Esophagus (tissue), 2 donors: ENCODE results near the gene CENPH. TPM values are rescaled to one million over a fixed set of nuclear protein-coding genes. Genes with fewer than 3 reads are reported as not detected.
"Not testable (repeated sequence)": the region's sequence is repeated elsewhere in the genome, so short reads cannot be mapped to it uniquely, and the experiment has no call there.

ENCODE experiments used
- H3K27ac ChIP-seq, 2 donors: one replicate each; pipeline ENCODE4 v1.5.1; 2013; ENCODE audit warnings: low read depth in 2 of 2, mild to moderate bottlenecking in 2 of 2, inconsistent platforms in 1 of 2, low read length in 1 of 2, moderate library complexity in 1 of 2
- H3K27me3 ChIP-seq, 2 donors: one replicate each; pipeline ENCODE4 v1.6.1; 2013; ENCODE audit warnings: low read length in 2 of 2, control low read depth in 1 of 2, mild to moderate bottlenecking in 1 of 2; ENCODE audit not compliant: insufficient read depth in 2 of 2, control insufficient read depth in 1 of 2
- H3K36me3 ChIP-seq, 2 donors: one replicate each; pipeline ENCODE4 v1.6.1; 2013; ENCODE audit warnings: low read length in 1 of 2; ENCODE audit not compliant: control insufficient read depth in 2 of 2, insufficient read depth in 2 of 2
- H3K4me1 ChIP-seq, 2 donors: one replicate each; pipeline ENCODE4 v1.6.1; 2013; ENCODE audit warnings: low read length in 1 of 2; ENCODE audit not compliant: control insufficient read depth in 2 of 2, insufficient read depth in 2 of 2
- H3K4me3 ChIP-seq, 2 donors: one replicate each; pipeline ENCODE4 v1.5.1; 2013; ENCODE audit warnings: low read length in 2 of 2, mild to moderate bottlenecking in 2 of 2, low read depth in 1 of 2, moderate library complexity in 1 of 2
- H3K9me3 ChIP-seq, 2 donors: one replicate each; pipeline ENCODE4 v1.6.1; 2013; ENCODE audit warnings: mild to moderate bottlenecking in 2 of 2, low read depth in 1 of 2, low read length in 1 of 2, moderate library complexity in 1 of 2; ENCODE audit not compliant: control insufficient read depth in 2 of 2, insufficient read depth in 1 of 2
- WGBS, 2 donors: extraction: QIAGEN DNeasy Blood & Tissue Kit; methylation state at CpG; one replicate each; pipeline ENCODE4 v1.1.7; 2013; 5-methylcytosine and 5-hydroxymethylcytosine counted together
- polyA plus RNA-seq, 2 donors: library from polyadenylated mRNA; stranded (reverse); fragments of 200-250 nt; gene quantifications; one replicate each; pipeline ENCODE4 v1.2.3, GENCODE V29; 2013
- donor health status: healthy with polysubstance abuse.
- donor health status: Bipolar disorder and iron deficiency.

The CENPH gene
- polyA plus RNA-seq = 1 to 10 TPM; 7.2 to 8.4 TPM

GRCh38 chr5:69189162-69190086 lies at the start of gene CENPH:
Gene CENPH (plus strand): TSS chr5:69189583. CDS start chr5:69189635, 52 bp downstream.
- H3K9me3 ChIP-seq = no peaks in the 10 kb centered on the region
- H3K36me3 ChIP-seq = no peaks in the 10 kb centered on the region
- H3K4me1 ChIP-seq = no peaks in the 10 kb centered on the region
- H3K4me3 ChIP-seq = peak within 1 kb of the TSS; percentile 72 to 84
- no peaks in the 10 kb centered on the region for H3K27me3 ChIP-seq
- H3K27ac ChIP-seq = peak within 1 kb of the TSS; percentile 47 to 86
- WGBS, 2 donors = 0 to 1% methylated on average over 55 of the region's 55 CpGs

GRCh38 chr5:69140239-69140638 lies 49.1 kb upstream of the CENPH start:
- 93% methylated on average over 4 of the region's 4 CpGs for WGBS, 2 donors
- H3K4me1 ChIP-seq, H3K36me3 ChIP-seq, H3K27me3 ChIP-seq, H3K4me3 ChIP-seq, H3K9me3 ChIP-seq, H3K27ac ChIP-seq: not testable (repeated sequence)

- Histone ChIP-seq H3K4me1 (no peaks in the 10 kb centered on the region), H3K36me3 (no peaks in the 10 kb centered on the region), H3K4me3 (no peak overlapping the region), H3K27me3 (no peaks in the 10 kb centered on the region), H3K9me3 (no peaks in the 10 kb centered on the region), H3K27ac (no peak overlapping the region)
- 82 to 100% methylated on average over 1 of the region's 1 CpG for WGBS, 2 donors
Observed at GRCh38 chr5:69140827-69141226, 48.6 kb upstream of the CENPH start.

GRCh38 chr5:69148576-69148975 lies 40.8 kb upstream of the CENPH start:
- H3K4me3 ChIP-seq, H3K36me3 ChIP-seq, H3K27me3 ChIP-seq, H3K4me1 ChIP-seq, H3K9me3 ChIP-seq, H3K27ac ChIP-seq: not testable (repeated sequence)
- 92 to 94% methylated on average over 7 of the region's 7 CpGs for WGBS, 2 donors

- H3K4me3 ChIP-seq = no peak overlapping the region
- no peaks in the 10 kb centered on the region for H3K36me3 ChIP-seq
- 70 to 77% methylated on average over 2 of the region's 2 CpGs for WGBS, 2 donors
- no peaks in the 10 kb centered on the region for H3K27me3 ChIP-seq
- H3K4me1 ChIP-seq = no peaks in the 10 kb centered on the region
- H3K27ac ChIP-seq = no peak overlapping the region
- no peaks in the 10 kb centered on the region for H3K9me3 ChIP-seq
Observed at GRCh38 chr5:69148981-69149675, 40.3 kb upstream of the CENPH start.

- 92% methylated on average over 5 of the region's 5 CpGs for WGBS, 2 donors
- Histone ChIP-seq H3K4me3 (no peak overlapping the region), H3K27ac (no peak overlapping the region), H3K9me3 (no peaks in the 10 kb centered on the region), H3K36me3 (no peaks in the 10 kb centered on the region), H3K4me1 (no peaks in the 10 kb centered on the region), H3K27me3 (no peaks in the 10 kb centered on the region)
Observed at GRCh38 chr5:69149676-69150010, 39.7 kb upstream of the CENPH start.

GRCh38 chr5:69152731-69153130 lies 36.7 kb upstream of the CENPH start:
- H3K36me3 ChIP-seq = no peaks in the 10 kb centered on the region
- no peaks in the 10 kb centered on the region for H3K27me3 ChIP-seq
- 74 to 80% methylated on average over 3 of the region's 3 CpGs for WGBS, 2 donors
- H3K4me1 ChIP-seq = no peaks in the 10 kb centered on the region
- H3K9me3 ChIP-seq = no peaks in the 10 kb centered on the region
- H3K27ac ChIP-seq = no peak overlapping the region
- H3K4me3 ChIP-seq = no peak overlapping the region

GRCh38 chr5:69156456-69156855 lies 32.9 kb upstream of the CENPH start:
- H3K4me1 ChIP-seq = no peaks in the 10 kb centered on the region
- 89 to 95% methylated on average over 11 of the region's 11 CpGs for WGBS, 2 donors
- H3K27ac ChIP-seq = no peak overlapping the region
- H3K27me3 ChIP-seq = no peaks in the 10 kb centered on the region
- H3K9me3 ChIP-seq = no peaks in the 10 kb centered on the region
- no peak overlapping the region for H3K4me3 ChIP-seq
- H3K36me3 ChIP-seq = no peaks in the 10 kb centered on the region

GRCh38 chr5:69158039-69158438 lies 31.3 kb upstream of the CENPH start:
- Histone ChIP-seq H3K4me1 (no peaks in the 10 kb centered on the region), H3K9me3 (no peaks in the 10 kb centered on the region), H3K4me3 (no peak overlapping the region), H3K36me3 (no peaks in the 10 kb centered on the region), H3K27me3 (no peaks in the 10 kb centered on the region), H3K27ac (no peak overlapping the region)
- 91 to 95% methylated on average over 3 of the region's 3 CpGs for WGBS, 2 donors
